Progenitor cell of endocrine pancreas (in vitro differentiated cells): ENCODE data around the gene GOLGA8K. TPM values are rescaled to one million over a fixed set of nuclear protein-coding genes. Genes with fewer than 3 reads are reported as not detected.
"Not testable (repeated sequence)": the region's sequence is repeated elsewhere in the genome, so short reads cannot be mapped to it uniquely, and the experiment has no call there.

ENCODE experiments used
- DNase-seq: peaks from one replicate; pipeline ENCODE4 v3.0.0; 2021; ENCODE audit warnings: low spot score; ENCODE audit not compliant: unreplicated experiment
- H3K27ac Mint-ChIP-seq: 2 replicates; pipeline ENCODE4 v1.8.0; 2021; ENCODE audit warnings: mild to moderate bottlenecking, moderate library complexity, mixed read lengths
- H3K27me3 Mint-ChIP-seq: 2 replicates; pipeline ENCODE4 v1.8.0; 2021; ENCODE audit warnings: mixed read lengths
- H3K36me3 Mint-ChIP-seq: 2 replicates; pipeline ENCODE4 v1.8.0; 2022; ENCODE audit warnings: mixed read lengths; ENCODE audit not compliant: insufficient read depth
- H3K4me1 Mint-ChIP-seq: 2 replicates; pipeline ENCODE4 v1.8.0; 2021; ENCODE audit warnings: low read depth, mixed read lengths
- H3K4me3 Mint-ChIP-seq: 2 replicates; pipeline ENCODE4 v1.8.0; 2021; ENCODE audit warnings: low read depth, mild to moderate bottlenecking, moderate library complexity, mixed read lengths
- H3K9me3 Mint-ChIP-seq: 2 replicates; pipeline ENCODE4 v1.8.0; 2021; ENCODE audit warnings: low read depth, mixed read lengths
- total RNA-seq: library from RNA; stranded (reverse); gene quantifications from 2 replicates; pipeline ENCODE4 v1.2.1, GENCODE V29; 2021

GOLGA8K gene
- total RNA-seq, 1 donor from 2014 or later: not detected

- not testable (repeated sequence) for H3K36me3 Mint-ChIP-seq, H3K4me3 Mint-ChIP-seq, DNase-seq, H3K27me3 Mint-ChIP-seq, H3K4me1 Mint-ChIP-seq, H3K27ac Mint-ChIP-seq, H3K9me3 Mint-ChIP-seq
These were observed 56.1 kb downstream of the GOLGA8K start for GRCh38 chr15:32347037-32347436.

- not testable (repeated sequence) for H3K27ac Mint-ChIP-seq, H3K4me3 Mint-ChIP-seq, H3K9me3 Mint-ChIP-seq, DNase-seq, H3K4me1 Mint-ChIP-seq, H3K27me3 Mint-ChIP-seq, H3K36me3 Mint-ChIP-seq
These were observed 57.0 kb downstream of the GOLGA8K start for GRCh38 chr15:32345978-32346547.

DNA sequence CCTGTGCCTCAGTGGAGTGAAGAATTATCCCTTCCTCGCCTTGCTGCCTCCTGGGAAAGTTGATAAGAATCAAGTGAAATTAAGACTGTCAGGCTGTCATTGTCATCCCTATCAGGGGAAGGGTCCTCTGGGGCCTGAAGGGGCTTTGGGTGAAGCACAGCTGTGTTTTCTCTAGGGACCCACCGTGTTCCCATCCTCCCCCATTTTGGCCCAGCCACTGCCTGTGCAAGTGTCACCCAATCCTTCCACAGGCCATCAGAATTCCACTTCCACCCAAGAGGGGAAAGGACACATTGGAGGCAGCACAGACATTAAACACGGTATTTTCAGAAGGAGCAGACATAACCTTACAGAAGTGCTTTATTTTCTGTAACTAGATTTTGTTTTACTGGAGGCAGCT lies 59.2 kb downstream of the GOLGA8K start:
- not testable (repeated sequence) for H3K27me3 Mint-ChIP-seq, H3K27ac Mint-ChIP-seq, H3K9me3 Mint-ChIP-seq, H3K4me3 Mint-ChIP-seq, DNase-seq, H3K36me3 Mint-ChIP-seq, H3K4me1 Mint-ChIP-seq

Other genes starting within 250 kb of the GOLGA8K start
- 0.31 TPM in 1 of 2 replicates, not detected in the other for gene GOLGA8O, start 52.3 kb upstream of the GOLGA8K start, total RNA-seq
- 0.69 and 1.1 TPM in 2 replicates for gene GOLGA8N, start 190.2 kb upstream of the GOLGA8K start, total RNA-seq
- 28.0 and 30.1 TPM in 2 replicates for gene ARHGAP11A, start 212.2 kb upstream of the GOLGA8K start, total RNA-seq
- 18.2 and 19.4 TPM in 2 replicates for gene SCG5, start 238.4 kb upstream of the GOLGA8K start, total RNA-seq